Measurements from ENCODE around the gene MGAM2. TPM values are rescaled to one million over a fixed set of nuclear protein-coding genes. Genes with fewer than 3 reads are reported as not detected.

The MGAM2 gene
- total RNA-seq, 1 donor from 2014 or later, result not detected

DNA sequence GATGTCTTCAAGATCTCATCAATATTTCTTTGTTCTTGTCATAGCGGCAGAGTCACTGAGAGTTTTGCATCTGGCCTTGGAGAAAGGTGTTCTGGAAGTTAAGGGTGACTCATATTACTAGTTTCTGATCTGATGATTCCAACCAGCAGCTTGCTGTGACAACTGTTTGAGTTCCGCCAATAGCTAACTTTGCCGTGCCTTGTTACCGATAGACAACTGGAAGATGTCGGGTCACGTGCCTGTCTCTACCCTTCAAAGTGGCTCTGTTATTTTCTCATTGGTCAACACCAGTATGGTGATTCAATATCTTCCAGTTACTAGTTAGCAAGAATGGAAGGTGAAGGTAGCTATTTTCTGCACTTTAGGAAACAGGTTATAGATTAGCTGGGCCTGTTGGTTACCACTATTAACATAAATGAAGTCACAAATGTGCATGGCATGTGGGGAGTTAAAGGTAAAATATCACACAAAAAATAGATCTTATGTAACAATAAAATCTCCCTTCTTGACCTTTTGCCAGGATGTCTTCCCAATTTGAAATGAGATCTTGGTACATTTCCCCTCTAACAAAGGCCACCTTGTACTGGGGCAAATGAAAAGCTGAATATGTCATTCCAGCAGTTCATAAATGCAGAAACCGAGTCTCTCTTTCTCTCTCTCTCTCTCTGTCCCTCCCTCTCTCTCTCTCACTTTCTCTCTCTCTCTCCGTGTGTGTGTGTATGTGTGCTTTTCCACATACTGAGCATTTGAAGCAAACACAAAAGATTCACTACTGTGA lies 2.6 kb upstream of the MGAM2 start:
- Histone ChIP-seq H3K27ac (no peak overlapping the region), H3K4me3 (no peak overlapping the region), H3K27me3 (no peaks in the 10 kb centered on the region), H3K9me3 (no peaks in the 10 kb centered on the region), H3K36me3 (no peaks in the 10 kb centered on the region), H3K4me1 (no peaks in the 10 kb centered on the region)
- intact Hi-C loops (cut with DNase I), result no loop called here
- DNase-seq (ENCODE audit: low spot score in 2 of 2), result no peak
- TF ChIP-seq, protein P1, sequence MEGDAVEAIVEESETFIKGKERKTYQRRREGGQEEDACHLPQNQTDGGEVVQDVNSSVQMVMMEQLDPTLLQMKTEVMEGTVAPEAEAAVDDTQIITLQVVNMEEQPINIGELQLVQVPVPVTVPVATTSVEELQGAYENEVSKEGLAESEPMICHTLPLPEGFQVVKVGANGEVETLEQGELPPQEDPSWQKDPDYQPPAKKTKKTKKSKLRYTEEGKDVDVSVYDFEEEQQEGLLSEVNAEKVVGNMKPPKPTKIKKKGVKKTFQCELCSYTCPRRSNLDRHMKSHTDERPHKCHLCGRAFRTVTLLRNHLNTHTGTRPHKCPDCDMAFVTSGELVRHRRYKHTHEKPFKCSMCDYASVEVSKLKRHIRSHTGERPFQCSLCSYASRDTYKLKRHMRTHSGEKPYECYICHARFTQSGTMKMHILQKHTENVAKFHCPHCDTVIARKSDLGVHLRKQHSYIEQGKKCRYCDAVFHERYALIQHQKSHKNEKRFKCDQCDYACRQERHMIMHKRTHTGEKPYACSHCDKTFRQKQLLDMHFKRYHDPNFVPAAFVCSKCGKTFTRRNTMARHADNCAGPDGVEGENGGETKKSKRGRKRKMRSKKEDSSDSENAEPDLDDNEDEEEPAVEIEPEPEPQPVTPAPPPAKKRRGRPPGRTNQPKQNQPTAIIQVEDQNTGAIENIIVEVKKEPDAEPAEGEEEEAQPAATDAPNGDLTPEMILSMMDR (IDR thresholded peaks at IDR 0.05), result no peak

DNA sequence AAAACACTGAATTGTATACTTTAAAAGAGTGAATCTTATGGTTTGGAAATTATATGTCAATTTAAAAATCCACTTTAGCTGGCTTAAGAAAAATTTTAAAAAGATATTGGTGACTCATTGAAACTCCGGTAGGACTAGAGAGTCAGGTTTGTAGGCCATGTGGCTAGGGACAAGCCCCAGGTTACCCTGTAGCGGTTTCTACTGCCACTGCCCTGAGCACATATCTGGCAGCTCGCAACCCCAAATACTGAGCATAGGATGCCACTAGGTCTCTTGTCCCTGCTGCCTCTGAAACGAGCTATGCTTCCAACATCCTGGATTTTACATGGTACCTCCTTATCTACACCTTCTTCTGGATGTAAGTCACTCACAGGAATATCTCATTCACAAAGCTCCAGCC lies 1.4 kb upstream of the MGAM2 start:
- Histone ChIP-seq H3K27me3 (no peaks in the 10 kb centered on the region), H3K36me3 (no peaks in the 10 kb centered on the region), H3K4me1 (no peaks in the 10 kb centered on the region), H3K4me3 (no peak overlapping the region), H3K27ac (no peak overlapping the region), H3K9me3 (no peaks in the 10 kb centered on the region)
- TF ChIP-seq, protein P1 (IDR thresholded peaks at IDR 0.05), result no peak
- intact Hi-C loops (cut with DNase I), result no loop called here
- DNase-seq (ENCODE audit: low spot score in 2 of 2), result no peak

DNA sequence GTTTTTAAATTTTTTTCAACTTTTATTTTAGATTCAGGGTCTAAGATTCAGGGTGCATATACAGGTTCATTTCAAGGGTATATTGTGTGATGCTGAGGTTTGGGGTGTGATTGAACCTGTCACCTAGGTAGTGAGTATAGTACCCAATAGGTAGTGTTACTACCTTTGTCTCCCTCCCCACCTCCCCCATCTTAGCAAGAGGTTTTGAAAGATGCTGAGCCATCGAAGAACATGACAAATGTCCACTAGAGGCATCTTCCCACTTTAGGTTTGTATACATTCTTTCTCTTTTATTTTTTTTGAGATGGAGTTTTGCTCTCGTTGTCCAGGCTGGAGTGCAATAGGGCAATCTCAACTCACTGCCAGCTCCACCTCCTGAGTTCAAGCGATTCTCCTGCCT lies 880 bp upstream of the MGAM2 start:
- H3K27ac ChIP-seq, result no peak overlapping the region
- no peak for DNase-seq (ENCODE audit: low spot score in 2 of 2)
- no peaks in the 10 kb centered on the region for H3K36me3 ChIP-seq
- H3K27me3 ChIP-seq, result no peaks in the 10 kb centered on the region
- H3K9me3 ChIP-seq, result no peaks in the 10 kb centered on the region
- H3K4me3 ChIP-seq, result no peak overlapping the region
- intact Hi-C loops (cut with DNase I), result no loop called here
- H3K4me1 ChIP-seq, result no peaks in the 10 kb centered on the region
- TF ChIP-seq, protein P1 (IDR thresholded peaks at IDR 0.05), result no peak

DNA sequence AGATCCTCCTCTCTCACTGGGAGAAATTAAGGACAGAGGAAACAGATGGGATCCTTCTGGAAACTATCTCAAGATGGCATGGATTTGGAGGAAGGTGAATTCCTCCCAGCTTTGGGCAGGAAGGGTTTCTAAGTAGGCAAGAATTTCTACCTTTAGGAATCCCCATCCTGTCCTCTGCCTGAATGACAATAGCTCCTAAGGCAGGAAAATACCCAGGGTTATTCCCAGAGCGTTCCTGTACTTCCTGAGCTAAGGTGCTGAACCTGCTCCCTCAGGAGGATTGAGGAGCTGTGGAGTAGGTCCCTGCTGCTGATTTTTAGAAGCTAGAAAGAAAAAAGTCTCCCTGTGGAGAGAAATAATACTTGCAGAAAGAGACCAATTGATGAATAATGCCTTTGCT lies 568 bp downstream of the MGAM2 start:
- no peak for DNase-seq (ENCODE audit: low spot score in 2 of 2)
- Histone ChIP-seq H3K27me3 (no peaks in the 10 kb centered on the region), H3K4me1 (no peaks in the 10 kb centered on the region), H3K4me3 (no peak overlapping the region), H3K9me3 (no peaks in the 10 kb centered on the region), H3K27ac (no peak overlapping the region), H3K36me3 (no peaks in the 10 kb centered on the region)
- TF ChIP-seq, protein P1 (IDR thresholded peaks at IDR 0.05), result no peak
- intact Hi-C loops (cut with DNase I), result no loop called here

DNA sequence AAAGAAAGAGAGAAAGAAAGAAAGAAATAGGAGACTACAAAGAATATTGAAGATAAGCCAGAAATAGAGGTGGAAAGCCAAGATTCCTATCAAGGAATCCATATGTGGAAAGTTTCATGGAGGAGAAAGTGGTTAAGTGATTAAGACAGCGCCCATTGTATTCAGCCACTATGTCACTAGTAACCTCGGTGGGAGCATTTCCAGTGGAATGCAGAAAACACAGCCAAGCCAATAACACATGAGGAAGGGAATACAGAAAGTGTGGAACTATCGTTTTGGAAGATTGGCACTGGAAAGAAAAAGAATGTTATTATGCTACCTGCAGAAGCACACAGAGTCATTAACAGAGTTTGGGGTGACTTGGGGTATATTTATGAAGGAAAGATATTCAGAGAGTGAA lies 2.7 kb downstream of the MGAM2 start:
- Histone ChIP-seq H3K36me3 (no peaks in the 10 kb centered on the region), H3K9me3 (no peaks in the 10 kb centered on the region), H3K4me3 (no peak overlapping the region), H3K27me3 (no peaks in the 10 kb centered on the region), H3K27ac (no peak overlapping the region), H3K4me1 (no peaks in the 10 kb centered on the region)
- intact Hi-C loops (cut with DNase I), result no loop called here
- no peak for DNase-seq (ENCODE audit: low spot score in 2 of 2)
- TF ChIP-seq, protein P1 (IDR thresholded peaks at IDR 0.05), result no peak
